ENCODE measurements around the gene LDLRAD2.

- TF ChIP-seq POLR2AphosphoS5 (IDR thresholded peaks at IDR 0.05; ENCODE audit: low read depth, low read length): no peak
- TF ChIP-seq POLR2A (IDR thresholded peaks at IDR 0.05; ENCODE audit: low read depth, low read length): no peak
- no peak for TF ChIP-seq TAF1 (IDR thresholded peaks at IDR 0.05; ENCODE audit: borderline replicate concordance, low read depth, low read length)
Measured at GRCh38 chr1:21763236-21763635, 48.8 kb upstream of the LDLRAD2 start.
